AG09309 (cell line): ENCODE results near the gene RNF217.

Source experiments
- DNase-seq: peaks from one replicate; pipeline ENCODE4 v3.0.0-alpha.2; 2010; ENCODE audit warnings: low read depth
- H3K4me3 ChIP-seq: 2 replicates; pipeline ENCODE4 v1.5.1; 2011; ENCODE audit warnings: mild to moderate bottlenecking, low read depth, low read length, moderate library complexity; ENCODE audit not compliant: control insufficient read depth
- TF ChIP-seq, protein P1 (sequence below): IDR thresholded peaks from 2 replicates; pipeline ENCODE4 v1.5.1; 2011; ENCODE audit warnings: mild to moderate bottlenecking, low read depth, low read length, inconsistent platforms; ENCODE audit not compliant: insufficient read depth, control insufficient read depth; ENCODE audit errors: missing control alignments

Gene RNF217

DNA sequence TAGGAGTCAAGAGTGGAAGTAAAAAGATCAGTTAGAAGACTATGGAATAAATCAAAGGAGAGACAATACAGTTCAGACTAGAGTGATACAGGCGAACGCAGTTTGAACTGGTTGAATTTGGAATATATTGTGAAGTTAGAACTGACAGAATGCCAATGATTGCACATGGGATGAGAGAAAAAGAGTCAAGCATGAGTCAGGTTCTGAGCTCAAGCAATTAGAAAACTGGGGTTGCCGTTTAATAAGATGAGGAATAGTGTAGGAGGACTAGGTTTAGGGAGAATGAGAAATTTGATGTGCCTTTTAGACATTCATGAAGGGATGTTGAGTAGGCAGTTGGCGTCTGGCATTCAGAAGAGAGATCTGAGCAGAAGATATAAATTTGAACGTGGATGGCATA, 8.0 kb downstream of the RNF217 start:
- DNase-seq: no peak
- TF ChIP-seq, protein P1, sequence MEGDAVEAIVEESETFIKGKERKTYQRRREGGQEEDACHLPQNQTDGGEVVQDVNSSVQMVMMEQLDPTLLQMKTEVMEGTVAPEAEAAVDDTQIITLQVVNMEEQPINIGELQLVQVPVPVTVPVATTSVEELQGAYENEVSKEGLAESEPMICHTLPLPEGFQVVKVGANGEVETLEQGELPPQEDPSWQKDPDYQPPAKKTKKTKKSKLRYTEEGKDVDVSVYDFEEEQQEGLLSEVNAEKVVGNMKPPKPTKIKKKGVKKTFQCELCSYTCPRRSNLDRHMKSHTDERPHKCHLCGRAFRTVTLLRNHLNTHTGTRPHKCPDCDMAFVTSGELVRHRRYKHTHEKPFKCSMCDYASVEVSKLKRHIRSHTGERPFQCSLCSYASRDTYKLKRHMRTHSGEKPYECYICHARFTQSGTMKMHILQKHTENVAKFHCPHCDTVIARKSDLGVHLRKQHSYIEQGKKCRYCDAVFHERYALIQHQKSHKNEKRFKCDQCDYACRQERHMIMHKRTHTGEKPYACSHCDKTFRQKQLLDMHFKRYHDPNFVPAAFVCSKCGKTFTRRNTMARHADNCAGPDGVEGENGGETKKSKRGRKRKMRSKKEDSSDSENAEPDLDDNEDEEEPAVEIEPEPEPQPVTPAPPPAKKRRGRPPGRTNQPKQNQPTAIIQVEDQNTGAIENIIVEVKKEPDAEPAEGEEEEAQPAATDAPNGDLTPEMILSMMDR: no peak
- H3K4me3 ChIP-seq: no peak overlapping the region

DNA sequence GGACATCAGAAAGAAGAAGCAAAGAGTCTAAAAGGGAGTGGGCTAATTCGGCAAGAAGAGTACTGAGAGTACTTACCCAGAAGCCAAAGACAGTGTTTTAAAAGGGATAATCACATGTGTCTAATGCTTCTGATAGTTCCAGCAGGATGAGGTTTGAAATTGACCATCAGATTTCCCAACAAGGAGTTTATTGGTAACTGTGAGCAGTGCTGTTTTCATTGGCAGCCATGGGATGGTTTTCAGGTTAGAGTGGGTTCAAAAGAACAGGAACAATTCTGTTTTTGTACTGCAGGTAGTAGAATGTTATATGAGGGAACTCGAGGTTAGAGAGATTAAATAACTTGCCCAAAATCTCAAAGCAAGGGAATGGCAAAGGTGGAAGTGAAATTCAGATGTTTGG, 8.5 kb downstream of the RNF217 start:
- TF ChIP-seq, protein P1: no peak
- H3K4me3 ChIP-seq: no peak overlapping the region
- no peak for DNase-seq

DNA sequence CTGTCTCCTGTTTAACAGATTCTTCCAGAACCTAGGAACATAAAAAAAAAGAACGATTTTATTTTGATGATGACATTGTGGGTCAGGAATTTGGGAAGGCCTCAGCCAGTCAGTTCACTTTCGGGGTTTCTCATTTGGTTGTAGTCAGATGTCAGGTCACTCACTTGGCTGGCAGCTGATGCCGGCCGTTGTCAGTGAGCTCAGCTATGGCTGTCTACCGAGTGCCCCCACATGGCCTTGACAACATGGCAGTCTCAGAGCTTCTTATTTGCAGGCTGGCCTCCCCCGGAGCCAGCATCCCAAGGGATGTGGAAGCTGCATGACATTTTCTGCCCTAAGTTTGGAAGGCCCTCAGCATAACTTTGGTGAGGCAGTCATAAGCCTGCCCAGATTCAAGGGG, 11.5 kb downstream of the RNF217 start:
- no peak for DNase-seq
- TF ChIP-seq, protein P1: no peak
- no peak overlapping the region for H3K4me3 ChIP-seq

DNA sequence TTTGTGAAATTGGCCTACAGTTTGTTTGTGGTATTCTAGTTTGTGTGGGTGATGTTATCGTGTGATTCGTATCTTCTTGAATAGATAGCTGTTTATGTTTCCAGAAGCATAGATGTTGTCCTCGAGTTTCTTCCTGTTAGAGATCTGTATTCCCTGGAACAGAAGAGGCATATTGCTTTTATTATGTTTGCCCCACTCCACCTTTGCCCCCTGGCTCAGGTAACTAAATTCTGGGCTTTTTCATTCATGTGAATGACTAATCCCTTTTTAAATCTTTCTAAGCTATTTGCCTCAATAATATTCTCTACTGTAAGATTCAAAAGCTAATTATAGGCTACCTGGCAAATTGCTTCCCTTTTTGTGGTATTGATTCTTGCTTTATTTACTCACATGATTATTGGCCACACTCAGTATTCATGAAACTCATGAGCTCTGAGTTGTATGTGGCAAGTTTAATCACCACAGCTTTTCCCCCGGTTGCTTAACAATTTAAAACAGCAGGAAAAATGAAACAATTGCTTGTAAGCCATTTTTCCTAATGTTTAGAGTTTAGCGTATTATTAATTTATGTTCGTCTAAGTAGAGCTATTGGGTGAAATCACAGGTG, 12.6 kb downstream of the RNF217 start:
- TF ChIP-seq, protein P1: no peak
- DNase-seq: no peak

DNA sequence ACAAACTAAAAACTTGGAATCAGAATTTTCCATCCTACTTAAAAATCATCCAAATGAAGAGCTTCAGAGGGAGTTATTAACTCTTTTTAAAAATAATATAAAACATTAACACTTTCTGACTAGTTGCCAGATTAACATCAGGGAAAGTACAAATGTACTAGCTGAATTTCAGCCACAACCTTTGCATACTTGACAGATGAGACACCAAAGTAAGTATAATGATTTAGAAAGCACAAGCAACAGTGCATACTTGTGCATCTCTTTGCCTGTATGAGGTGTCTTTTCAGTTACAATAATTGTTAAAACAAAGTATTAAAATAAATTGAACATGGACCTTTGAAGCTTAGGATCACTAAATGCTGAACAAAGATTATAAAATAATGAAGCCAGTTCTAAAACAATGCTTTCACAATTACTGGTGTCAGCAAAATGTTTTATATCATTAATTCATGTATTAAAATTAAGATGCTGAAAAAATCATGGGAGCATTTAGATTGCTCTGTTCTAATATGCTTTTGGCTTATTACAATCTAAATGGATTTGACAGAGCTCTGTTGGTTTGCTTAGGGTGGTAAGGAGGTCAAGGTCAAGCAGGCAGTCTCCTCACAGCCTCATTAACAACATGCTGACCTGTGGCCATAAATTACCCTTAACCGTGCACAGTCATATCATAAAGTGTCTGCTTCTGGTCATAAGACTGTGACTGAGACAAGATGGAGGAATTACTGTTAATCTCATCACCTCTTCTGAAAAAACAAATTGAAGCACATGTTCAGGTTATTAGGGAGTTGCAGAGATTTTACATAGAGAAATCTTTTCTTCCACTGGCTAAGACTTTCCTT, 15.1 kb downstream of the RNF217 start:
- TF ChIP-seq, protein P1: no peak
- DNase-seq: no peak
- H3K4me3 ChIP-seq: no peak overlapping the region

More for the DNA sequence above, 12.6 kb downstream of the RNF217 start:
- no peak overlapping the region for H3K4me3 ChIP-seq

DNA sequence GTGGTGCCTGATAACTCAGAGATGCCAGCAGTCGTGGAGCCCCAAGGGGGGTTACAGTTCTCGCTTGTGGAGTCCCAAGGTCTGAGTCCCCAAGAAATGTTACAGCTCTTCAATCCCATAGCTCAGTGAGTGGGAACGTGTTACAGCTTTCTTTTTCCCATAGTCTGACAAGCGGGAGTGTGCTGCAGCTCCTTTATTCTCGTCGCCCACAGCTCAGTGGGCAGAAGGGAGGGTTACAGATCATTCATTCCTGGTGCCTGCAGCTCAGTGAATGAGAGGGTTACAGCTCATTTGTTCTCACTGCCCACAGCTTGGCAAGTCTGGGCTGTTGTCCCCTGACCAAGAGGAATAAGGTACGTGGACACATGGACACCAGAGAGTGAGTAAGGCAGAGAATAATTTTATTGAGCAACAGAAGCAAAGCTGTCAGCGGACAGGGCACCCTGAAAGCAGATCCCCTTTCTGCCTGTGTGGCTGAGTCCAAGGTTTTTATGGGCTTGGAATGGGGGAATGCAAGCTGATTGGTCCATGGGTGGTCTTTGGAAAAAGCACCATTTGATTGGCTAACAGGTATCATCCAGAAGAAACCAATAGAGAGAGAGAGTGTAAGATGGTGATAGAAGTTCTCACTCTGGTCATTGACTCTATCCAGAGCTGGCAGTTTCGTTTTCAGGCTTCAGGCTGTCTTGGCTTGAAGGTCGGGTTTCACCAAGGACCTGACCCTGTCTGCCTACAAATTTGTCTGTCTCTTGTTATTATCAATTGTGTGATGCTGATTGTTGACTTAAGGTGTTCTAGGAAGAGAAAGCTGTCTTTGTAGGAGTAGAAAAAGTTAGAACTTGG, 16.4 kb downstream of the RNF217 start:
- H3K4me3 ChIP-seq: no peak overlapping the region
- DNase-seq: no peak
- TF ChIP-seq, protein P1: no peak
